Measurements from ENCODE around the gene SPON1. TPM values are rescaled to one million over a fixed set of nuclear protein-coding genes. Genes with fewer than 3 reads are reported as not detected.

The SPON1 gene
- total and polyA plus RNA-seq, 9 donors = 11.9 to 112 (median 56.4) TPM

GRCh38 chr11:14261066-14261465 lies 298.5 kb downstream of the SPON1 start:
- H3K4me1 ChIP-seq (ENCODE audit: insufficient read depth) = no peaks in the 10 kb centered on the region
- no peaks in the 10 kb centered on the region for H3K9me3 ChIP-seq
- intact Hi-C loops (cut with DNase I) = no loop called here
- no peak overlapping the region for H3K27ac ChIP-seq
- H3K4me3 ChIP-seq = no peak overlapping the region
- no peaks in the 10 kb centered on the region for H3K27me3 ChIP-seq
- DNase-seq = no peak
- H3K36me3 ChIP-seq = peaks cover 3% of the 10 kb centered on the region
- 36 to 49% (median 42%) methylated on average over 4 of the region's 4 CpGs for WGBS, 3 donors
- TF ChIP-seq, protein P1, sequence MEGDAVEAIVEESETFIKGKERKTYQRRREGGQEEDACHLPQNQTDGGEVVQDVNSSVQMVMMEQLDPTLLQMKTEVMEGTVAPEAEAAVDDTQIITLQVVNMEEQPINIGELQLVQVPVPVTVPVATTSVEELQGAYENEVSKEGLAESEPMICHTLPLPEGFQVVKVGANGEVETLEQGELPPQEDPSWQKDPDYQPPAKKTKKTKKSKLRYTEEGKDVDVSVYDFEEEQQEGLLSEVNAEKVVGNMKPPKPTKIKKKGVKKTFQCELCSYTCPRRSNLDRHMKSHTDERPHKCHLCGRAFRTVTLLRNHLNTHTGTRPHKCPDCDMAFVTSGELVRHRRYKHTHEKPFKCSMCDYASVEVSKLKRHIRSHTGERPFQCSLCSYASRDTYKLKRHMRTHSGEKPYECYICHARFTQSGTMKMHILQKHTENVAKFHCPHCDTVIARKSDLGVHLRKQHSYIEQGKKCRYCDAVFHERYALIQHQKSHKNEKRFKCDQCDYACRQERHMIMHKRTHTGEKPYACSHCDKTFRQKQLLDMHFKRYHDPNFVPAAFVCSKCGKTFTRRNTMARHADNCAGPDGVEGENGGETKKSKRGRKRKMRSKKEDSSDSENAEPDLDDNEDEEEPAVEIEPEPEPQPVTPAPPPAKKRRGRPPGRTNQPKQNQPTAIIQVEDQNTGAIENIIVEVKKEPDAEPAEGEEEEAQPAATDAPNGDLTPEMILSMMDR (IDR thresholded peaks at IDR 0.05) = no peak
- TF ChIP-seq EP300 (IDR thresholded peaks at IDR 0.05) = no peak
- TF ChIP-seq POLR2A (IDR thresholded peaks at IDR 0.05) = no peak

DNA sequence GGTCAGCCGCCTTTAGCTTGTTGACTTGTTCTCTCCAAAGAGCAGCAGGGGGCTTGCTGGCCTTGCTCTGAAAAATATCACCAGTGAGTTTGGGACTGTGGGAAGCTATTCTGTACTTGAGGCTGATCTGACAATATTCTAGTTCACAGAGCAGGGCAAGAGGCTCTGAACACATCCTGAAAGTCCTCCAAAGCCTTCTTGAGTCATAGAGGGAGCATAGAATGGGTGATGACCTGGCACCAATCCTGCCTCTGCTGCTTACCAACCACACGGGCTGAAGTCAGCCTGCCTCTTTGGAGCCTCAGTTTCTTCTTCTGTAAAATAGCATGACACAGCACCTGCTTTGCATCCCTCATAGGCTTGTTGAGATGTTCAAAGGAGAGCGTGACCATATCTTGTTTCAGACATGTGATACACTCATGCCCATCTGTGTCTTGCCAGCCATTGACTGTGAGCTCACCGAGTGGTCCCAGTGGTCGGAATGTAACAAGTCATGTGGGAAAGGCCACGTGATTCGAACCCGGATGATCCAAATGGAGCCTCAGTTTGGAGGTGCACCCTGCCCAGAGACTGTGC lies 299.8 kb downstream of the SPON1 start:
- Histone ChIP-seq H3K4me1 (ENCODE audit: insufficient read depth) (no peaks in the 10 kb centered on the region), H3K36me3 (peaks cover 3% of the 10 kb centered on the region), H3K9me3 (no peaks in the 10 kb centered on the region), H3K4me3 (no peak overlapping the region), H3K27me3 (no peaks in the 10 kb centered on the region), H3K27ac (no peak overlapping the region)
- no peak for TF ChIP-seq EP300 (IDR thresholded peaks at IDR 0.05)
- no peak for TF ChIP-seq POLR2A (IDR thresholded peaks at IDR 0.05)
- TF ChIP-seq, protein P1 (IDR thresholded peaks at IDR 0.05) = no peak
- intact Hi-C loops (cut with DNase I) = no loop called here
- no peak for DNase-seq
- WGBS, 3 donors = 91% methylated on average over 8 of the region's 8 CpGs

DNA sequence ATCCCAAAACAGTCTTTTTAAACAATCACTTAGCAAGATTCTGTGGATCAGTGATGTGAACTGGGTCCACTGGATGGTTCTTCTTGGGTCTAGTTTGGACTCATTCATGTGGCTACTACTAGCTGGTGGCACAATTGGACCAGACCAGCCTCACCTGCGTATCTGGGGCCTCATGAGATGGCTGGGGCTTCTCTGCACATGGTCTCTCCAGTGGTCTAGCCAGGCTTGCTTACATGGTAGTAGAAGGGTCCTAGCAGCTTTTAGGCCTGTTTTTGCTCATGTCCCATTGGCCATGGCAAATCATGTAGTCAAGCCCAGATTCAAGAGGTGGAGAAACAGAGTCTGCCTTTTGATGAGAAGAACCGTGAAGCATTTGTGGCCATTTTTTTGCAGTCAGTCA lies 302.4 kb downstream of the SPON1 start:
- TF ChIP-seq EP300 (IDR thresholded peaks at IDR 0.05) (no peak), POLR2A (IDR thresholded peaks at IDR 0.05) (no peak)
- TF ChIP-seq, protein P1 (IDR thresholded peaks at IDR 0.05) = no peak
- Histone ChIP-seq H3K36me3 (peaks cover 3% of the 10 kb centered on the region), H3K27ac (no peak overlapping the region), H3K4me1 (ENCODE audit: insufficient read depth) (no peaks in the 10 kb centered on the region), H3K4me3 (no peak overlapping the region), H3K9me3 (no peaks in the 10 kb centered on the region), H3K27me3 (no peaks in the 10 kb centered on the region)
- DNase-seq = no peak
- intact Hi-C loops (cut with DNase I) = no loop called here
- 96 to 100% (median 99%) methylated on average over 2 of the region's 2 CpGs for WGBS, 3 donors

DNA sequence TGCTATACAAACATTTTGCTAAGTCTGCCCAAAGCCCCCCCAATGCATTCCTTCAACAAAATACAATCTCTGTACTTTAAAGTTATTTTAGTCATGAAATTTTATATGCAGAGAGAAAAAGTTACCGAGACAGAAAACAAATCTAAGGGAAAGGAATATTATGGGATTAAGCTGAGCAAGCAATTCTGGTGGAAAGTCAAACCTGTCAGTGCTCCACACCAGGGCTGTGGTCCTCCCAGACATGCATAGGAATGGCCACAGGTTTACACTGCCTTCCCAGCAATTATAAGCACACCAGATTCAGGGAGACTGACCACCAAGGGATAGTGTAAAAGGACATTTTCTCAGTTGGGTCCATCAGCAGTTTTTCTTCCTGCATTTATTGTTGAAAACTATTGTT lies 304.1 kb downstream of the SPON1 start:
- WGBS, 3 donors = 32 to 64% (median 44%) methylated on average over 1 of the region's 1 CpG
- H3K9me3 ChIP-seq = no peaks in the 10 kb centered on the region
- no peaks in the 10 kb centered on the region for H3K27me3 ChIP-seq
- H3K4me1 ChIP-seq (ENCODE audit: insufficient read depth) = no peaks in the 10 kb centered on the region
- no peak for DNase-seq
- no peak overlapping the region for H3K27ac ChIP-seq
- H3K4me3 ChIP-seq = no peak overlapping the region
- intact Hi-C loops (cut with DNase I) = no loop called here
- H3K36me3 ChIP-seq = peaks cover 3% of the 10 kb centered on the region
- TF ChIP-seq, protein P1 (IDR thresholded peaks at IDR 0.05) = no peak
- no peak for TF ChIP-seq EP300 (IDR thresholded peaks at IDR 0.05)
- no peak for TF ChIP-seq POLR2A (IDR thresholded peaks at IDR 0.05)

Data from ovary (tissue), 9 donors.